Kidney glomerular epithelial cell (primary cell): ENCODE results near the gene TTC7B.

Experiments
- DNase-seq: peaks from one replicate; lab custom pipeline; 2025; lab: John Stamatoyannopoulos, UW

The TTC7B gene

DNA sequence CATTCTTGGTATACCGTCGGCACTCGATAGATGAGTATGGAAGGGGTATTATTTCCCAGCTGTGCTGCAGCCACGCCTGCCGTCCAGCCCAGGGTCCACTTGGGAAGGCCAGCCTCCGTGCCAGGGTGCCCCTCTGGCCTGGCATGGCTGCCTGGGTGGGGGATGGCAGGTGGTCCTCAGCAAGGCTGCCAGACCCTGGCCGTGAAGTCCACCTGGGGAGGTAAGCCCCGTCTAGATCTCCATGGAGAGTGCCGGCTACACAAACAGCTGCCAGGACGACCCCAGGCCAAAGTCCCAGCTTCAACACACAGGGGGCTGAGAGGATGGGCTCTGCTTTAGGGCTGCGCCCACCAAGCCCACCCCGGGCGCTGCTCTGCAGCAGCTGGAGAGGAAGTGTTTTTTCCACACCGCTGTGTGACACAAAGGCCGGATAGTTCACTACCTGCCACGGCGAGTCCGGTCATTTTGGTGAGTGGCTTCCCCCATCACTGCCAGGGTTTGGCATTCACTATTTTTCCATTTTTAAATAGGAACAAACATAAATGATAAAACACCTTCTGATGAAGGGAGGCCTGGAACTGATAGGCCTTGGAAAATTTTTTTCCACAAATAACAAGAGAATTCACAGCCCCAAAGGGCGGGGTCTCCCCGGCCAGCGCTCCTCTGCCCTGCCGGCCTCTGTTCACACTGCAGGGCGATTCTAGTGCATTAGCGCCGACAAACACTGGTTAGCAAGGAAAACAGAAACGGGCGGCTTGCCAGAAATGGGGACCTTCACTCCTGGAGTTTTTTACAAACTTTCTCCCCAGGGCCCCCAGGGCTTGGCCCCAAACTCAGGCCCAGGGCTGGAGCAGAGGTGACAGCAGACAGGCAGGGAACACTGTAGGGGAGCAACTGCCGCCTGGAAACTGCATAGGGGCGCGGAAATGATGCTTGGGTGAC is 257.9 kb downstream of the TTC7B start:
- no peak for DNase-seq

DNA sequence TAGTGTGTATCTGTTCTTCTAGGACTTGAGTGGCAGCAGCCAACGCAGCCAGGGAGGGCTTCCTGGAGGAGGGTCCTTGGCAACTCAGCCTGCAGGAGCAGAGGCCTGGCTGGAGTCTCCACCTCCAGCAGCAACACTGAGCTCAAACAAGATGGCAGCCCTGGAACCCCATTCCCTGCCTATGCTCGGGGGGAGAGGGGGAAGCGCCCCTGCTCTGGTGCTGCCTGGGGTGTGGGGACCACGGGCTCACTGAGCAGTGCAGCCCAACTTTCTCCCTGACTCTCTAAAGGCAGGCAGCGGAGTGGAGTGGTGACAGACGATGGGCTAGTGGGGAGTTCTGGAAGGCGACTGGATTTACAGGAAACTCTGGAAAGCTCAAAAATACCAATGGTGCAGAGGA is 258.7 kb downstream of the TTC7B start:
- no peak for DNase-seq

DNA sequence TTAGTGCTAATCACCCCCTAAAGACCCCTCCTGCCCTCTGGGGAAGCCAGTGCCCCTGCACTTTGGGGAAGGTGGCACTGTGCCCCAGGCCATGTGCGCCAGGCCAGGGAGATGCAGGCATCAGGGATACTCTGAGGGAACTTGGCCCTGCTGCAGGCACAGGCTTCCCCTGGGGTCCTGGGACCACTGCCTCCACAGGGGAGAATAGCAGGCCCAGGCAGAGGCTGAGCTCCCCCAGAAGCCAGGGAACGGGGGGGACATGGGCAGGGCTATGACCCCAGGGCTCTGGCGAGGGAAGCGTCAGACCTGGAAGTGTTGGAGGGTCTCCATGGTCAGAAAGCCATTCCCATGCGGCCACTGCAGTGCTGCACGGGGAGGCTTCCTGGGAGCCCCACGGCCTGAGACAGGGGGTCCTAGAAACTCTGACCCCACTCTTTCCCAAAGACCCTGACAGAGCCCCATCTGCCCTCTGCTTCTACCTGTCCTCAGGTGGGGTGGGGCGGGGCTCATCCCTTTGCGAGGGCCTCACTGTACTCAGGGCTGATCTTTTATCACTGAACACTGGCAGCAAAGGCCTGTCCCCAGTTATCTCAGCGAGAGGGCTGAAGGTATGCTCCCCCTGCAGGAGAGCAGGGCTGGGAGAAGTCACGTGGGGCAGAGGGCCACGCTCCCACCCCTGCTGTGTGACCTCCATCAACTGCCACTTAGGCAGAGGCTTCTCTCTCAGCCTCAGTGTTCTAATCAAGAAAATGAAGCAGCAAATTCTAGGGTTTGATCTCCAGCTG is 259.4 kb downstream of the TTC7B start:
- DNase-seq, result no peak

DNA sequence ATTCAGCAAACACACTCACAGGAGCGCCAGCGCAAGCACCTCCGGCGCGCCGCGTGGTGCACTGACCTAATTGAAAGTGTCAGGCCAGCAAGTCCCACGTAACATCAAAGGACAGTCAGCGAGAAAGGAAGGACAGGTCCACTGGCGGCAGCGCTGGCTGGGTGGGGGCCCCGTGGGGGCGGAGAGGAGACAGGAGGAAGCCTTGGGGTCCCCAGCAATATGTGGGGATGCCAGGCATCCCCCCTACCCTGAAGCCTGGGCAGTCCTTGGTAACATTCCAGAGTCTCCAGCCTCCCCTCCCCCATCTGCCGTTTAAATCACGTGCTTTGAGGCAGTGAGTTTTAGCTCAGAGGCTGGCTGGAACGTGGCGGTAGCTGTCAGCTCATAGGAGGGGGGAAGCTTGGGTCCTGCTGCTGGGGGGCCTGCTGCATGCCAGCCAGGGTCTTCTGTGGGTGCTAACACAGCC is 260.2 kb downstream of the TTC7B start:
- DNase-seq, result no peak

DNA sequence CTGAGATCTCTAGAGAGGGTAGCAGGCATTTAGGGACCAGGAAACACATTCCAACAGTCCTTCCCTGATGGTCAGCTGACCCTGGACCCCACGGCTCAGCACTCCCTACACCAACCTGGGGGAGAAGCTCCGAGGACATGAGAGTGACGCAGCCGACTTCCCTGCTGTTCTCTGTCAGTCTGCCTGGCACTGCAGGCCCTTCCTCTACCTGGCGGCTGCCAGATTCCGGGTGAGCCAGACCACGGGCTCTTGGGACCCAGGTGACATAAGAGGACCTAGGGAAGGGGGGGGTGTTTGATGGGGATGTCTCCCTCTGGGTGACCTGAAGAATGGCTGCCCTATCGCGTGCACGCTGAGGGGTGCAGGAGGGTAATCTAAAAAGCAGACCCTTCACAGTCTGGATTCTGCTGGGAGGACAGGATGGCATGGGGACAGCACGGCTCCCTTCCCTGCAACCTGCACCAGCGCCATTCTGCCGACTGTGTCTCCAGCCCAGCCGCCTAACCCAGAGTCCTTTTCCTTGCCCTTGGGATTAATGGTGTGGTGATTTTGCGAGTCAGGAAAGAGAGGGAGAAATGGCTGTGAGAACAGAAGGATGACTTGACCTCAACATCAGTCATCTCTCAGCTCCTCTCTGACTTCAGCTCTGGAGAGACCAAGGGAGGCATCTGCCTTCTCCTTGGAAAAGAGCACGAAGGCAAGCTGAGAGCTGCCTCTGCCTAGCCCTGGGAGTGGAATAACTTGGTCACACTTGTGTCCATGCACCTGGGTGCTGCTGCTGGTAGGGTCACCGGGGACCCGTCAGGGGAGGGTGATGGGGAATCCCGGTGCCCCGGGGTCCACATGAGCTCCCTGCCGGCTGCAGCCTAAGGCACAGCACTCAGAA is 260.9 kb downstream of the TTC7B start:
- no peak for DNase-seq

DNA sequence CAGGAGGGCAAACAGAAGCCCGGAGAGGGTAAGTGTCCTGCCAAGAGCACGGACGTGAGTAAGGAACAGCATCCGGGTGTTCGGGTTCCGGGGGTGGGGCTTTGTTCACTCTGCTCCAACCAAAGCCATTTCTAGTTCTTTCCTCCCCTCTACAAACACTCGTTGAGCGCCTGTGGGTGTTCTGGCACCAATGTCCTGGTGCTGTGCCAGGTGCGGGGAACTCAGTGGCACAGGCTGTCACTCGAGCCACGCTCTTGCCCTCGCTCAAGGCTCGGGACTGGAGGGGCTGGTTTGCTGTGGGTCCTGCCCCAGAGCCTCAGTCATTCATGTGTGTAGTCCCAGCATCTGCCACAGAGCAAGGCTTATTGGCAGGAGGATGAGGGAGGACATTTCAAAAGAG is 261.9 kb downstream of the TTC7B start:
- no peak for DNase-seq

DNA sequence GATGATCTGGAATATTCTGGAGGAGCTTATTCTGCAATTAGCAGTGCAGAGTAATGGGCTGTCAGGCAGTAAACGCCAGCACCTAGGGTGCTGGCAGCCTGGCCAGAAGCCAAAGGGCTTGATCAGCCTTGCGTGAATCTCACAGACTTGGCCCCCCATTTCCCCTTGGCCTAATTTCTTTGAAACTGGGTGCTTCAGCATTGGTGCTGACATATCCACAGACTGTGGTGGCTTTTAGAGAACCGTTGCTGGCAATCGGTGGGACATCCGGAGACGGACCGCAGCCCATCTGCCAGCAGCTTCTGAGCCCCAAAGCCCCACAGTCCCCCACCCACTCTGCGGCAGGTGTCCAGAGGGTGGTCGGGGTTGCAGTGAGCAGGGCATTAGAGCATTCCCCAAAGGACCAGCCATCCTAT is 262.3 kb downstream of the TTC7B start:
- DNase-seq, result no peak

DNA sequence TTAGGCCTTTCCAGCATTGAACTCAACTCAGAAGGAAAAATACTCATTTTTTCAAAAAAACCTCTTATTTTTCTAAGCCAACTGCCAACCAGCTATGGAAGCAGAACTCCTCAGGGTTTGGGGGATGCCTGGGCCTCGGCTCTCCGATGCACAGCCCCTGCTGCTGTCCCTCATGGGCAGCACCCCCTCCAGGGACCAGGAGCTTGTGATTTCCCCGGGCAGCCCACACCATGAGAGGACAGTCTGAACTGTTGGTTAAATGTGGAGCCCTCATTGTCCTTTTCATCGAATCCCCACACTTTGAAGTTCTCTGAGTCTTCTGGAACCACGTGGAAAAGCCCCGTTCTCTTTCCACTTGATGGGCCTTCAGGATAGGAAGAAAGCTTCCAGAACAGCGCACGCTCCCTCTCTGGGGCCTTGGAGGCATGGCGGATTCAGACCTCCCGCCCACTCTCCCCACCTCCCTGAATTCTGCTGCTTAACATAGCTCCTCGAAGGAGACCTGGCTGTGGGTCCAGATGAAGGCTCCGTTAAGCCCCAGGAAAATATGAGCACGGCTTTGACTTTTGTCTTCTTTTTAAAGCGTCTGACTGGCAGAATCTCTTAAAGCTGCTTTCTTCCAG is 262.8 kb downstream of the TTC7B start:
- no peak for DNase-seq

DNA sequence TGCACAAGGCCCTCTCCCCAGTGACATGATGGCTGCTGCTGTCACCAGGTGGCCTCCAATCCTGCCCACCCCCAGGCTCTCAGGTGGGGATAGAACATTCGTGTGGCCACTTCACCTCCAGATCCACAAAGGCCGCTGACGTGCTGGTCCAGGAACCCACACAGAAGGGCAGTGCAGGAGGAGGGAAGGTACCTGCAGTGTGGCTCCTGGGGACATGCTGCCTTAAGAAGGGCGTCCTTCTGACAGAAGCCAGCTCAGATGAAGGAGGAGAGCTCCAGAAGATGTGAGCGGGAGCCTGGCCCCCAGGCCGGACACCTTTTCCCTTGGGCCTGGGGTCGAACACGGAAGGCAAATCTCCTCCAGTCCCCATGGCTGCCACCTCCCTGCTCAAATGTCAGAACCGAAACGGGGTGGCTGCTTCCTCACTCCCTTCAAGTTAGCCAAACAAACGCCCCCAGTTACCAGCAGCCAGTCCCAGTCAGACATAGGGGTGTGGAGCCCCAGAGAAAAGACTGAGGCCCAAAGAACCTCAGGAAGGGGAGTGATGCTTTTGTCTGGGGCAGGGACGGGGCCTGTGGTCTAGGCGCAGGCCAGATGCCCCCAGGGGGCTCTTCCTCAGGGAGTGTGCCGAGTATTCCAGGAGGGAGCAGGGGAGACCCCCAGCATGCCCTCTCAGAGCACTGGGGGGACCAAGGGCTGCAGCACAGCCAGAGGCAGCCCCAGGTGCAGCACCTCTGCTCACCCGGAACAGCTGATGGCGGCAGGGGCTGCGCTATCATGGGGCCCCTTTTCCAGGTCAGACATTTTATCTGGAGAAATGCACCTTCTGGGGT is 263.5 kb downstream of the TTC7B start:
- DNase-seq, result no peak

DNA sequence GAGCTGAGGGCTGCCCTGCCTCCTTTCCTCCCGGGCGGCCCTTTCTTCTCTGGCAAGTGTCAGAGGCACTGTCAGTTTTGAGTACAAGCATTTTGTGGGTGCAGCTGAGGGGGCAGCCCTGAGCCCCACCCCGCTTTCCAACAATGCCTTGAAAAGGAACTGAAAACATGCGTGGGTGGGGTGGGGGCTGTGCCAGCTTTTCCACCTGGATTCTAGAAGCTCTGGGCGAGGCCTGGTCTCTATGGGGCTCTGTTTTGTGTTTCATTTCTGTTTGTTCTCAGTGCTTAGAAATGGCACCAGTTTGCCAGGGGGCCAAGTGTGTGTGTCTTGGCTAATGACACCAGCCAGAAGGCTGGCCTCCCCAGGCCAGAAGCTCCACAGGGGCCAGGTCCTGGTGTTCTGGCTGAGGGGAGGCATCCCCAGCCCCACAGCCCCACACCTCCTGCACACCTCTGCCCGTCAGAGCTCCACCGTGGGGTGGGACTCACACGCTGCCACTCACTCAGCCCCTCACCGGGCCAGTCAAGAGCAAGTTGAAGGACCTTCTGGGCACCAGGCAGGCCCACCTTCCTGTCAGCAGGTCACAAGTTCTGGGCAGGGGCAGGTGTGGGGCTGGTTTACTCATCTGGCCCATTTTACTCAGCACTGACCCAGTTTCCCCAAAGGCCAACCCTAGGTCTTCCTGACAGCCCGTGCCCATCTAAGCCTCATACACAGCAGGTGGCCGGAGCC is 264.3 kb downstream of the TTC7B start:
- no peak for DNase-seq

DNA sequence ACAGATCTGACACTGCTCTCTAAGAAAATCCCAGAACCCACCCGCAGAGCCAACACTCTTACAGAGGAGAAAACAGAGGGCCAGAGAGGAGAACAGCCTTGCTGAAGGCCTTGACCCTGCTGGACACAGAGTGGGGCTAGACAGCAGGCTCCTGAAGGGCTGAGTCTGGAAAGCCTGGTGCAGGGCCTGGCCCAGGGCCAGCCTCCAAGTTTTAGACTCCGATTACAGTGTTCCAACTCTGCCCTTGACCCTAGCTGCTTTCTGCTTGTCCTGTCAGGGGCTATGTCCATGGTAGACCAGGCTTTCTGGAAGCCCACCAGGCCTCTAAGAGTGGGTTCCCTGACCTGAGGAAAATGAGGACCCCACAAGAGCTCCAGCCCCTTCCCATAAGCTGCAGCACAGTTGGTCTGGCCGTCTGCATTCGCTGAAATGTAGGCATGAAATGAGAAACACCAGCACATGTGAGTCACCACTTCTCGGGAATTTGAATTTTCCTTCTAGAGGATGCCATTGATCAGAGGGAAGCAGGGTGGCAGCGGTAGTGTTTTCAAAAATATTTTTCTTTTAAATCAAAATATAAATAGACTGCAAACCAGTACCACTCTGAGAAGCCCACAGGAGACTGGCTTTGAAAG is 265.0 kb downstream of the TTC7B start:
- DNase-seq, result no peak

DNA sequence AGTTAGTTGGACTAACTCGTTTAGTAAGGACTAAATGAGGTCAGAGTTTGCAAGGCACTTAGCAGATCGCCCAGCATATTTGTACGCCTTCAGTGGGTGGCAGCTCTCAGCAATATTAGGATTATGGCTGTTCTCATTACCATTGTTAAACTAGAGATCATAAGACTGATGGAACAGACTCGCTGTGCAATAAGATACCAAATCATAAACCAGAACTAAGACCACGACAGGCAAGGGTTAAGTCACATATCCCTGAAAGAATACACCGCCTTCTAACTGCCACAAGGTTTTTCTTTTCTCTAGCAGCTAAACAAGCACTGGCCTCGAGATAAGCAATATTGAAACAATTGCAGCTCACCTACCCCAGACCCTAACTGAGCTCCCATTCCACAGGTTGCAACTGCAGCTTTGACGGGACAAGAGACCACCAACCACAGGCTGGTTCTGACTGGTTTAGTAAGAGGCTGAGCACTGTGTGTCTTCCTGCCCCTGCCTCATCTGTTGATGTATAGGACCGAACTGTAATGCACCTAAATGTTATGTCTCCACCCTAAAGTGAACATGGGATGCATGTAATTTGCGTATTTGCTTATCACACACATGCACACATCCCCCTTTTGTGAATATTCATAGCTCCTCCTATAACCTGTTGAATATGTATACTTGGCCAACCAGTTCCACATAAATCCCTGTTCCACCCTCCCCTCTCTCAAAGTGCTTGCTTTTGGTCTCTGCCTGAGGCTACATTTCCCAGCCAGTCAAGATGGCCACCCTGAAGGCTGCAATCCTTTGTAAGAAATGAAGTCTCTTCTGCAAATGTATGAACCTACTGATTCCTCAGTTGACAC is 266.2 kb downstream of the TTC7B start:
- no peak for DNase-seq

DNA sequence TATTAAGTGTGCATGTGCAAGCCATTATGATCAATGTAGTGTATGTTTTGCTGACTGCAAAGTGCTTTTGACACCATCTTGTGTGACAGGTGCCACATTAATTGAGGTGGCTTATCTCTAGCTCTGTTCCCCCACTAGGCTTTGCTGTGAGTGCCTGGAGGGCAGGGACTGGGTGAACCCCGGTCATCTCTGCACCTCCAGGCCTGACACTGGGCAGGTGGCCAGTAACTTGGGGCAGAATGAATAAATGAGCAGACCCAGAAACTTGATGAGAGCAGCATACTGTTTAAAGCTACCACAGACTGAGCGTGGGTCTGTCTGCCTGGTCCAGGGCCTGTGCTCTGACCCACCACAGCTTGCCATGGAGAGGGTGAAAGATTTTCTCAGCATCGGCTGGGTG is 267.8 kb downstream of the TTC7B start:
- DNase-seq, result no peak

DNA sequence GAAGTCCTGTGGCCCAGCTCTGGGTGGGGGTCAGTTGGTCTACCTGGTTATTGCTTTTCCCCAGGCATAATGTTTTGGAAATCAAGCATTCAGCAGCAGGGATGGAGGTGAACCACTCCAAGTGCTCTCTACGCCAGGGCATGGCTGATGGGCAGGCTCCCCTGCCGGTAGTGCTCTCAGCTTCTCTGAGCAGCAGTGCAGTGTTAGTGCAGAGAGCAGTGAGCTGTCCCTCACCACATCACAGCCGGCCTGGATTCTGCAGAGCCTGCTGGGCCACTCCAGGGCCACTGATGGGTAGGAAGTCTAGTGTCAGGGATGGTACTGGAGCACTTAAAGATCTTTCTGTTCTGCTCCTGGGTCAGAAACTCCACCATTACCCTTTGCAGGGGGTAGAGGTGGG is 268.3 kb downstream of the TTC7B start:
- DNase-seq, result no peak

DNA sequence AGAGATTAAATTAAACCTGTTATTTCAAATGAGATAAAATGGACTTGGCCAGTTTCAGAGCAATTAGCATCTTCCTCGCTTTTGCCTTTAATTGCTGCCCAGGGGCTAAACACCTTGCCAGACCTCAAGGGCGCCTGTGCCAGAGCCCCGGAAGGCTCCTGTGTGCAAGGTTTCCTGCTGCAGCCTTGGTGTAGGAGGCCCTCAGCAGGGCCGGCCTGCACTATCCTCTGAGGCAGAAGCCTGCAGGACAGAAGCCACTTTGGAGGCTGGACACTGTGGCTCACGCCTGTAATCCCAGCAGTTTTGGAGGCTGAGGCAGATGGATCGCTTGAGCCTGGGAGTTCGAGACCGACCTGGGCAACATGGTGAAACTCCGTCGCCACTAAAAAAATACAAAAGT is 269.0 kb downstream of the TTC7B start:
- no peak for DNase-seq

DNA sequence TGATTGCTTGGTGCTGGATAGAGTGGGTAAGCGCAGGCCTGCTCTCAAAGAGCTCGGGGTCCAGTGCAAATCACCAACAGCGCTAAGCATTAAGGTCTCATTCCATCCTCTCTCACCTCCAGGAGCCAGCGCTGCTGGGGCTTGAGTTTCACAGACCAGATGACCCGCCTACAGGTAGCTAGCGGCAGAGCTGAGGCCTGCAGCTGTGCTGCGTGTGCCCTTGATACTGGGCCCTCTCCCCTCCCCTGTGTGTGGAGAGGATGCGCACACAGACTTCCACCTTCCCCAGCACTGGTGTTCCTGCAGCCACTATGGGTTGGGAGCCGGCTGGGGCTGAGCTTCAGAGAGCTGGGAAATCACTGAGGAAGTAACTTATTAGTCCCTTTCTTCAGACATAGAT is 269.5 kb downstream of the TTC7B start:
- no peak for DNase-seq

DNA sequence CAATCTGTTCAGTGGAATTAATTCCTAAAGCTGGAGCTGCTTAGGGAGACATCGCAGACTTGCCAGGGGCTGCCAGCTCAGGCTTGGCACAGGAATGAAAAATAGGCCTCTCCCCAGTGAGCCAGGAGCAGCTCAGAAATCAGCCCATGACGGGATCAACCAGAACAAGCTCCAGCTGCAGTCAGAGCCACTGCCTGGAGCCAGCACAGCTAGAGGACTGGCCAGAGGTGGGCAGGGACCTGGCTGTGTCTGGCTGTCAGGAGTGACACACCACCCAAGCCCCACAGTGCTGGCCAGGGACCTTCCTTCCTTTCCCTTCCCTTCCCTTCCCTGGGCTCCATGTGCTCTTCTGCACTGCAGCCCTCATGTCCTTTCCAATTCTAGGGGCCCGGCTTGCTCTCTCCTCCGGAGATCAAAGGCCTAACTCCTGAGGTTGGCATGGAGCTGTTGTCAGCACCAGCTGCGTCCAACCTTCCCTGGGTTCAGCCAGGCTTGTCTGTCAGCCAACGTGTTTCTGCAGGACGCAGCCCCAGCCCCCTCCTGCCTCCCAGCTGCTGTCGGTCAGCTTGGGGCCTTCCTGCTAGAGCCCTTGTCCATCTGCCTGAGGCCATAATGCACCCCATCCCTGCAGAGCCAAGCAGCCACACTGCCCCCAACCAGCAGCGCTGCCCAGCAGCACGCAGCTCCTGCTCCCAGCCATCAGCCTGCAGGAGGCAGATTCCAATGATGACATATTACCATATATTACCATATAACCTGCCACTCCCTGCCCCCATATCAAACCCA is 270.1 kb downstream of the TTC7B start:
- DNase-seq, result no peak

DNA sequence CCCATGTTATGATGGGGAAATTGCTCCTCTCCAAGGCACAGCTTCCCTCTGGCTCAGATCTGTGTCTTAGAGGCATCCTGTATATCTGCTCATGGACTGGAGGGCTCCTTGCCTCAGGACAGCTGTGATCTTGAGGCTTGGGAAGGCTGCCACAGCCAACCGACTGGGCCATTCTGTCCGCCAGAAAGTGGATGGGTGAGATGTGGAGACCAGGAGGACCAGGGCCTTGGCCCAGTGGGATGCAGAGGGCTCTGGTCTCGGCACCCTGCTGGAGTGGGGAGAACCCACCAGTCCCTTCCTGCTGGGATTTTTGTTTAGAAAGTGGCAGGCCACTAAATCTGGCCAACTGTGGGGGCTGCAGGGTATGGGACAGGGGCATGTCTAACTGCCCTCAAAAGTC is 270.8 kb downstream of the TTC7B start:
- DNase-seq, result no peak
